ENCODE data around the gene TEFM. TPM values are rescaled to one million over a fixed set of nuclear protein-coding genes. Genes with fewer than 3 reads are reported as not detected.
"Not testable (repeated sequence)": the region's sequence is repeated elsewhere in the genome, so short reads cannot be mapped to it uniquely, and the experiment has no call there.

The TEFM gene
- total RNA-seq, 1 donor from 2014 or later, result 17.4 TPM

GRCh38 chr17:30942308-30943079 lies 36.5 kb upstream of the TEFM start:
- no peaks in the 10 kb centered on the region for H3K9me3 Mint-ChIP-seq
- no peaks in the 10 kb centered on the region for H3K4me1 Mint-ChIP-seq
- H3K27me3 Mint-ChIP-seq (ENCODE audit: insufficient read depth, low read depth), result peaks cover 3% of the 10 kb centered on the region
- H3K4me3 Mint-ChIP-seq, result no peak overlapping the region
- TF ChIP-seq EZH2 (IDR thresholded peaks at IDR 0.05) (no peak), CTCF (IDR thresholded peaks at IDR 0.05) (no peak), EZH2phosphoT487 (IDR thresholded peaks at IDR 0.05) (no peak)
- no peaks in the 10 kb centered on the region for H3K9me3 ChIP-seq (ENCODE audit: low read depth)
- no peaks in the 10 kb centered on the region for H3K4me1 ChIP-seq
- H3K4me2 ChIP-seq, result no peak overlapping the region
- H3K9ac ChIP-seq, result no peak overlapping the region
- no peak overlapping the region for H2AFZ ChIP-seq (replicated peaks)
- H3K36me3 ChIP-seq, result no peaks in the 10 kb centered on the region
- H3K27me3 ChIP-seq, result no peaks in the 10 kb centered on the region
- H4K20me1 ChIP-seq (ENCODE audit: low read depth), result no peaks in the 10 kb centered on the region
- DNase-seq (ENCODE audit: low spot score), result no peak
- H3K27ac ChIP-seq, result no peak overlapping the region
- H3K4me3 ChIP-seq, result no peak overlapping the region
- H3F3A ChIP-seq (ENCODE audit: low read depth), result no peaks in the 10 kb centered on the region
- no peaks in the 10 kb centered on the region for H3K36me3 Mint-ChIP-seq
- H3K79me2 ChIP-seq (ENCODE audit: low read depth), result no peaks in the 10 kb centered on the region
- no peak overlapping the region for H3K27ac Mint-ChIP-seq

GRCh38 chr17:30939051-30939689 lies 33.1 kb upstream of the TEFM start:
- H3K79me2 ChIP-seq (ENCODE audit: low read depth), result no peaks in the 10 kb centered on the region
- H3K36me3 Mint-ChIP-seq, result no peaks in the 10 kb centered on the region
- H3K27me3 Mint-ChIP-seq (ENCODE audit: insufficient read depth, low read depth), result peaks cover 2% of the 10 kb centered on the region
- H3K27me3 ChIP-seq, result no peaks in the 10 kb centered on the region
- H3K36me3 ChIP-seq, result no peaks in the 10 kb centered on the region
- no peaks in the 10 kb centered on the region for H4K20me1 ChIP-seq (ENCODE audit: low read depth)
- no peaks in the 10 kb centered on the region for H3K4me1 ChIP-seq
- no peak overlapping the region for H3K4me2 ChIP-seq
- no peak overlapping the region for H3K27ac Mint-ChIP-seq
- no peak overlapping the region for H2AFZ ChIP-seq (replicated peaks)
- TF ChIP-seq CTCF (IDR thresholded peaks at IDR 0.05), result no peak
- no peak for TF ChIP-seq EZH2 (IDR thresholded peaks at IDR 0.05)
- no peak for TF ChIP-seq EZH2phosphoT487 (IDR thresholded peaks at IDR 0.05)
- H3K4me1 Mint-ChIP-seq, result no peaks in the 10 kb centered on the region
- no peak overlapping the region for H3K9ac ChIP-seq
- no peak overlapping the region for H3K4me3 ChIP-seq
- no peak overlapping the region for H3K4me3 Mint-ChIP-seq
- H3K9me3 ChIP-seq (ENCODE audit: low read depth), result no peaks in the 10 kb centered on the region
- H3K9me3 Mint-ChIP-seq, result no peaks in the 10 kb centered on the region
- no peak overlapping the region for H3K27ac ChIP-seq
- no peaks in the 10 kb centered on the region for H3F3A ChIP-seq (ENCODE audit: low read depth)
- no peak for DNase-seq (ENCODE audit: low spot score)

GRCh38 chr17:30933966-30934365 lies 27.9 kb upstream of the TEFM start:
- H3K27me3 ChIP-seq, result no peaks in the 10 kb centered on the region
- no peaks in the 10 kb centered on the region for H3K79me2 ChIP-seq (ENCODE audit: low read depth)
- H3F3A ChIP-seq (ENCODE audit: low read depth), result no peaks in the 10 kb centered on the region
- H3K9me3 ChIP-seq (ENCODE audit: low read depth), result no peaks in the 10 kb centered on the region
- Mint-ChIP-seq H3K36me3 (no peaks in the 10 kb centered on the region), H3K4me1 (peaks cover 4% of the 10 kb centered on the region), H3K4me3 (no peak overlapping the region), H3K27me3 (ENCODE audit: insufficient read depth, low read depth) (peaks cover 7% of the 10 kb centered on the region), H3K9me3 (no peaks in the 10 kb centered on the region), H3K27ac (no peak overlapping the region)
- H3K4me2 ChIP-seq, result no peak overlapping the region
- DNase-seq (ENCODE audit: low spot score), result no peak
- no peak overlapping the region for H2AFZ ChIP-seq (replicated peaks)
- no peaks in the 10 kb centered on the region for H3K4me1 ChIP-seq
- no peak overlapping the region for H3K27ac ChIP-seq
- H3K9ac ChIP-seq, result no peak overlapping the region
- no peak for TF ChIP-seq EZH2phosphoT487 (IDR thresholded peaks at IDR 0.05)
- TF ChIP-seq CTCF (IDR thresholded peaks at IDR 0.05), result no peak
- TF ChIP-seq EZH2 (IDR thresholded peaks at IDR 0.05), result no peak
- no peaks in the 10 kb centered on the region for H3K36me3 ChIP-seq
- no peak overlapping the region for H3K4me3 ChIP-seq
- H4K20me1 ChIP-seq (ENCODE audit: low read depth), result no peaks in the 10 kb centered on the region

GRCh38 chr17:30931582-30931981 lies 25.5 kb upstream of the TEFM start:
- not testable (repeated sequence) for H3K9me3 ChIP-seq (ENCODE audit: low read depth); H3K4me2 ChIP-seq; H3K4me3 ChIP-seq; H3K36me3 ChIP-seq; H3K27me3 Mint-ChIP-seq (ENCODE audit: insufficient read depth, low read depth); H3K9ac ChIP-seq; H3K27ac ChIP-seq; H3K4me1 ChIP-seq; H3K4me1 Mint-ChIP-seq; H3K27ac Mint-ChIP-seq; H3F3A ChIP-seq (ENCODE audit: low read depth); H3K9me3 Mint-ChIP-seq; H3K79me2 ChIP-seq (ENCODE audit: low read depth); H4K20me1 ChIP-seq (ENCODE audit: low read depth); H3K27me3 ChIP-seq; DNase-seq (ENCODE audit: low spot score); H3K4me3 Mint-ChIP-seq; H2AFZ ChIP-seq (replicated peaks); H3K36me3 Mint-ChIP-seq
